SK-N-SH (cell line): ENCODE measurements around the gene SSTR5. TPM values are rescaled to one million over a fixed set of nuclear protein-coding genes. Genes with fewer than 3 reads are reported as not detected.

Experiments used
- CTCF ChIA-PET: fragments of 300-600, 350-600 bp; formaldehyde crosslinking; extraction: SDS; loops from one replicate; lab custom pipeline; 2021; lab: Yijun Ruan, JAX
- POLR2A ChIA-PET: fragments of 350-600 bp; sonication (Branson Sonifier 250); formaldehyde crosslinking; extraction: SDS; loops from one replicate; lab custom pipeline; 2020; ENCODE audit warnings: antibody characterized with exemption, inconsistent platforms; lab: Yijun Ruan, JAX
- DNase-seq: peaks from one replicate; pipeline ENCODE4 v3.0.0; 2012
- H2AFZ ChIP-seq: fragments of 200-600 bp; sonication (generic); 2 replicates; pipeline ENCODE4 v1.8.1; 2016; ENCODE audit warnings: antibody characterized with exemption, mild to moderate bottlenecking, low read depth
- H3F3A ChIP-seq: fragments of 200-600 bp; sonication (generic); replicated peaks from 2 replicates; pipeline ENCODE3; 2016; ENCODE audit warnings: antibody characterized with exemption, mild to moderate bottlenecking; ENCODE audit not compliant: insufficient read depth
- H3K27ac ChIP-seq, 2 experiments: fragments of 200-500 bp in 1 of 2; fragments of 200-600 bp in 1 of 2; sonication (Bioruptor generic) in 1 of 2; sonication (generic), shearing (Covaris generic) in 1 of 2; 2 replicates each; pipeline versions ENCODE4 v1.5.1 to v1.6.1; 2014 to 2016; ENCODE audit warnings: low read depth in 2 of 2, inconsistent platforms in 1 of 2, low read length in 1 of 2, mild to moderate bottlenecking in 1 of 2, mixed read lengths in 1 of 2
- H3K27me3 ChIP-seq: fragments of 200-600 bp; sonication (generic), shearing (Covaris generic); 2 replicates; pipeline ENCODE4 v1.6.1; 2016; ENCODE audit warnings: mixed run types; ENCODE audit not compliant: insufficient read depth
- H3K36me3 ChIP-seq, 2 experiments: fragments of 200-500 bp in 1 of 2; fragments of 200-600 bp in 1 of 2; sonication (Bioruptor generic) in 1 of 2; sonication (generic) in 1 of 2; replicated peaks in 1 of 2; 2 replicates each; pipeline versions ENCODE3 to v1.5.1; 2014 to 2016; ENCODE audit warnings: low read length in 1 of 2, mild to moderate bottlenecking in 1 of 2; ENCODE audit not compliant: insufficient read depth in 2 of 2, control insufficient read depth in 1 of 2
- H3K4me1 ChIP-seq, 2 experiments: fragments of 200-500 bp in 1 of 2; fragments of 200-600 bp in 1 of 2; sonication (Bioruptor generic) in 1 of 2; sonication (generic), shearing (Covaris generic) in 1 of 2; 2 replicates each; pipeline versions ENCODE4 v1.5.1 to v1.6.1; 2014 to 2016; ENCODE audit warnings: low read depth in 1 of 2, low read length in 1 of 2, mixed run types in 1 of 2; ENCODE audit not compliant: insufficient read depth in 2 of 2, control insufficient read depth in 1 of 2
- H3K4me2 ChIP-seq: fragments of 200-600 bp; sonication (generic), shearing (Covaris generic); 2 replicates; pipeline ENCODE4 v1.6.1; 2017; ENCODE audit warnings: mixed run types
- H3K4me3 ChIP-seq, 2 experiments: fragments of 200-500 bp in 1 of 2; fragments of 200-600 bp in 1 of 2; sonication (Bioruptor generic) in 1 of 2; sonication (generic), shearing (Covaris generic) in 1 of 2; 2 replicates each; pipeline versions ENCODE4 v1.5.1 to v1.8.1; 2014 to 2016; ENCODE audit warnings: low read depth in 2 of 2, inconsistent platforms in 1 of 2, low read length in 1 of 2, mild to moderate bottlenecking in 1 of 2, mixed read lengths in 1 of 2, moderate library complexity in 1 of 2
- H3K79me2 ChIP-seq: fragments of 200-600 bp; sonication (generic); 2 replicates; pipeline ENCODE4 v1.8.1; 2017; ENCODE audit warnings: mild to moderate bottlenecking; ENCODE audit not compliant: insufficient read depth
- H3K9ac ChIP-seq: fragments of 200-600 bp; sonication (generic); 2 replicates; pipeline ENCODE4 v1.6.1; 2017; ENCODE audit warnings: mixed run types
- H3K9me2 ChIP-seq: fragments of 200-600 bp; sonication (generic); 2 replicates; pipeline ENCODE4 v1.6.1; 2017; ENCODE audit warnings: mixed run types
- H3K9me3 ChIP-seq: fragments of 200-600 bp; sonication (generic); 2 replicates; pipeline ENCODE4 v1.6.1; 2017; ENCODE audit warnings: mixed run types, mild to moderate bottlenecking, moderate library complexity
- H4K20me1 ChIP-seq: fragments of 200-600 bp; sonication (generic); 2 replicates; pipeline ENCODE4 v1.6.1; 2017; ENCODE audit warnings: mild to moderate bottlenecking, mixed run types; ENCODE audit not compliant: insufficient read depth
- ELF1 ChIP-seq: IDR thresholded peaks from 2 replicates; pipeline ENCODE4 v1.4.0; 2012
- EP300 ChIP-seq, 2 experiments: IDR thresholded peaks; 2 replicates each; pipeline versions ENCODE4 v1.4.0 to v1.6.1; 2012; ENCODE audit warnings: borderline replicate concordance in 1 of 2, low read depth in 1 of 2, low read length in 1 of 2
- EZH2phosphoT487 ChIP-seq: fragments of 200-600 bp; sonication (generic); IDR thresholded peaks from 2 replicates; pipeline ENCODE4 v1.6.1; 2017; ENCODE audit warnings: low read depth, mixed run types, mild to moderate bottlenecking, antibody characterized with exemption, moderate library complexity, borderline replicate concordance
- FOSL2 ChIP-seq: IDR thresholded peaks from 2 replicates; pipeline ENCODE4 v1.4.0; 2012; ENCODE audit warnings: low read depth, mild to moderate bottlenecking, moderate library complexity, borderline replicate concordance
- FOXJ3 ChIP-seq: sonication (generic); formaldehyde crosslinking; IDR thresholded peaks from 2 replicates; pipeline ENCODE4 v1.5.1; 2020; ENCODE audit warnings: mild to moderate bottlenecking, missing genetic modification reagents
- FOXM1 ChIP-seq: IDR thresholded peaks from 2 replicates; pipeline ENCODE4 v1.4.0; 2012; ENCODE audit warnings: low read depth, mild to moderate bottlenecking
- GATA2 ChIP-seq: sonication (generic); formaldehyde crosslinking; IDR thresholded peaks from 2 replicates; pipeline ENCODE4 v1.5.0; 2020; ENCODE audit warnings: mild to moderate bottlenecking, missing genetic modification reagents
- JUND ChIP-seq: IDR thresholded peaks from 2 replicates; pipeline ENCODE4 v1.4.0; 2012
- MEF2A ChIP-seq: IDR thresholded peaks from 2 replicates; pipeline ENCODE4 v1.4.0; 2012; ENCODE audit warnings: low read depth, borderline replicate concordance
- NFIC ChIP-seq: IDR thresholded peaks from 2 replicates; pipeline ENCODE4 v1.4.0; 2012; ENCODE audit warnings: borderline replicate concordance
- POLR2AphosphoS5 ChIP-seq: IDR thresholded peaks from 2 replicates; pipeline ENCODE4 v1.6.1; 2012; ENCODE audit warnings: low read depth, low read length
- TAF1 ChIP-seq: IDR thresholded peaks from 2 replicates; pipeline ENCODE4 v1.6.1; 2012; ENCODE audit warnings: low read depth, mild to moderate bottlenecking, low read length, moderate library complexity, borderline replicate concordance
- TCF12 ChIP-seq: IDR thresholded peaks from 2 replicates; pipeline ENCODE4 v1.4.0; 2012
- WGBS: methylation state at CpG from one replicate; pipeline ENCODE4 v1.1.6; 2017; ENCODE audit warnings: low lambda C conversion rate; 5-methylcytosine and 5-hydroxymethylcytosine counted together
- polyA plus RNA-seq, 3 experiments: library from polyadenylated mRNA; depleted of rRNA; stranded (reverse); fragments of >200 nt; gene quantifications; 2 replicates each; pipeline ENCODE4 v1.2.3, GENCODE V29; 2012
- TF ChIP-seq, protein P1 (sequence below): IDR thresholded peaks from 2 replicates; pipeline ENCODE4 v1.4.0; 2012; ENCODE audit warnings: low read depth
- TF ChIP-seq, protein P2 (sequence below): fragments of 150-350 bp; IDR thresholded peaks from 2 replicates; pipeline ENCODE4 v1.6.1; 2017; ENCODE audit warnings: antibody characterized with exemption, low read length, low read depth, borderline replicate concordance
- TF ChIP-seq, protein P3 (sequence below): IDR thresholded peaks from 2 replicates; pipeline ENCODE4 v1.4.0; 2012; ENCODE audit warnings: low read depth, borderline replicate concordance
- TF ChIP-seq, protein P4 (sequence below): IDR thresholded peaks from 2 replicates; pipeline ENCODE4 v1.6.1; 2012; ENCODE audit warnings: mild to moderate bottlenecking, low read depth, low read length, moderate library complexity
- TF ChIP-seq, protein P5 (sequence below): fragments of 150-350 bp; IDR thresholded peaks from 2 replicates; pipeline ENCODE4 v1.6.1; 2016; ENCODE audit warnings: mild to moderate bottlenecking, low read depth, low read length
- TF ChIP-seq, protein P6 (sequence below): IDR thresholded peaks from 2 replicates; pipeline ENCODE4 v1.4.0; 2012; ENCODE audit warnings: low read depth, borderline replicate concordance

Gene SSTR5
- polyA plus RNA-seq, 1 of the 3 experiments (the other 2 are of a cell fraction): not detected

DNA sequence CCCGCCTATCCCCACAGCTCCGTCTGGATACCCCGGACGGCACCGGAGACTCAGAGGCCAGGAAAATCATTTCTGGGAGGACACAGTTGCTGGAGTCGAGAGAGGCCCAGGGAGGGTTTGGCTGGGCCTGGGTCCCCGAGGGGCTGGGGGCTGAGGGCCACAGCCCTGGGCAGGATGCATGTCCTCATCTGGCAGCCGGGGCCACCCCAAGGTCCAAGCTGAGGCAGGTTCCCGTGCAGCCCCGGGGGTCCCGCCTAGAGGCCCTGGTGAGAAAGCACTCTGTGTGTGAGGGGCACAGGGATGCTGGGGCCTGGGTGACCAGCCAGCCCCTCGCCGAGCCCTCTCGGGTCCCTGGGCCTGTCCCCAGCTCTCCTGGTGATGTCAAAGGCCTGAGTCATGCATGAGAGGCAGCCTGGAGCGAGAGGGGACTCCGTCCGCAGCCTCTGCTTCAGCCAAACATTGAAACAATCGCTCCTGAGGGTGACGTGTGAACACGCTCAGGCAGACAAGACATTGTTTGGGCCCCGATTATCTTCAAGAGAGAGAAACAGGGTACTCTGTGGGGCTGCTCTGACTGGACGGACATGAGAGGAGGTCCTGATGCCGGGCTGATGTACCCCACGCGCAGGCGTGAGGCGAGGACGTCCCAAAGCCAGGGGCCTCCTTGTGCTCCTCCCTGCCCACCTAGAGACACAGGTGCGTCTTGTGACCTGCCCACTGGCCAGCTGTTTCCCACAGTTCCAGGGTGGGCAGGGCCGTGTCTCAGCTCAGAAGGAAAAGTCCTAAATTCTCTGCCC lies 49.3 kb downstream of the SSTR5 start:
- Histone ChIP-seq H3K9ac (no peak overlapping the region), H3K4me3 (no peak overlapping the region), H3K9me3 (no peaks in the 10 kb centered on the region), H3K9me2 (no peaks in the 10 kb centered on the region), H3K27ac (no peak overlapping the region)
- no peak for DNase-seq
- TF ChIP-seq, protein P1, sequence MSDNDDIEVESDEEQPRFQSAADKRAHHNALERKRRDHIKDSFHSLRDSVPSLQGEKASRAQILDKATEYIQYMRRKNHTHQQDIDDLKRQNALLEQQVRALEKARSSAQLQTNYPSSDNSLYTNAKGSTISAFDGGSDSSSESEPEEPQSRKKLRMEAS: no peak
- TF ChIP-seq, protein P2, sequence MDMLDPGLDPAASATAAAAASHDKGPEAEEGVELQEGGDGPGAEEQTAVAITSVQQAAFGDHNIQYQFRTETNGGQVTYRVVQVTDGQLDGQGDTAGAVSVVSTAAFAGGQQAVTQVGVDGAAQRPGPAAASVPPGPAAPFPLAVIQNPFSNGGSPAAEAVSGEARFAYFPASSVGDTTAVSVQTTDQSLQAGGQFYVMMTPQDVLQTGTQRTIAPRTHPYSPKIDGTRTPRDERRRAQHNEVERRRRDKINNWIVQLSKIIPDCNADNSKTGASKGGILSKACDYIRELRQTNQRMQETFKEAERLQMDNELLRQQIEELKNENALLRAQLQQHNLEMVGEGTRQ: no peak
- TF ChIP-seq FOXJ3 (CRISPR knock-in tag) (no peak), NFIC (no peak), JUND (no peak), TAF1 (no peak), FOSL2 (no peak), POLR2AphosphoS5 (no peak), TCF12 (no peak), EP300 (IDR thresholded peaks at IDR 0.05; ENCODE audit: borderline replicate concordance in 1 of 2, low read depth in 1 of 2, low read length in 1 of 2) (no peak), FOXM1 (no peak), EZH2phosphoT487 (no peak), GATA2 (CRISPR knock-in tag) (no peak), MEF2A (no peak), ELF1 (no peak)
- TF ChIP-seq, protein P3, sequence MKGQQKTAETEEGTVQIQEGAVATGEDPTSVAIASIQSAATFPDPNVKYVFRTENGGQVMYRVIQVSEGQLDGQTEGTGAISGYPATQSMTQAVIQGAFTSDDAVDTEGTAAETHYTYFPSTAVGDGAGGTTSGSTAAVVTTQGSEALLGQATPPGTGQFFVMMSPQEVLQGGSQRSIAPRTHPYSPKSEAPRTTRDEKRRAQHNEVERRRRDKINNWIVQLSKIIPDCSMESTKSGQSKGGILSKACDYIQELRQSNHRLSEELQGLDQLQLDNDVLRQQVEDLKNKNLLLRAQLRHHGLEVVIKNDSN: no peak
- TF ChIP-seq, protein P4, sequence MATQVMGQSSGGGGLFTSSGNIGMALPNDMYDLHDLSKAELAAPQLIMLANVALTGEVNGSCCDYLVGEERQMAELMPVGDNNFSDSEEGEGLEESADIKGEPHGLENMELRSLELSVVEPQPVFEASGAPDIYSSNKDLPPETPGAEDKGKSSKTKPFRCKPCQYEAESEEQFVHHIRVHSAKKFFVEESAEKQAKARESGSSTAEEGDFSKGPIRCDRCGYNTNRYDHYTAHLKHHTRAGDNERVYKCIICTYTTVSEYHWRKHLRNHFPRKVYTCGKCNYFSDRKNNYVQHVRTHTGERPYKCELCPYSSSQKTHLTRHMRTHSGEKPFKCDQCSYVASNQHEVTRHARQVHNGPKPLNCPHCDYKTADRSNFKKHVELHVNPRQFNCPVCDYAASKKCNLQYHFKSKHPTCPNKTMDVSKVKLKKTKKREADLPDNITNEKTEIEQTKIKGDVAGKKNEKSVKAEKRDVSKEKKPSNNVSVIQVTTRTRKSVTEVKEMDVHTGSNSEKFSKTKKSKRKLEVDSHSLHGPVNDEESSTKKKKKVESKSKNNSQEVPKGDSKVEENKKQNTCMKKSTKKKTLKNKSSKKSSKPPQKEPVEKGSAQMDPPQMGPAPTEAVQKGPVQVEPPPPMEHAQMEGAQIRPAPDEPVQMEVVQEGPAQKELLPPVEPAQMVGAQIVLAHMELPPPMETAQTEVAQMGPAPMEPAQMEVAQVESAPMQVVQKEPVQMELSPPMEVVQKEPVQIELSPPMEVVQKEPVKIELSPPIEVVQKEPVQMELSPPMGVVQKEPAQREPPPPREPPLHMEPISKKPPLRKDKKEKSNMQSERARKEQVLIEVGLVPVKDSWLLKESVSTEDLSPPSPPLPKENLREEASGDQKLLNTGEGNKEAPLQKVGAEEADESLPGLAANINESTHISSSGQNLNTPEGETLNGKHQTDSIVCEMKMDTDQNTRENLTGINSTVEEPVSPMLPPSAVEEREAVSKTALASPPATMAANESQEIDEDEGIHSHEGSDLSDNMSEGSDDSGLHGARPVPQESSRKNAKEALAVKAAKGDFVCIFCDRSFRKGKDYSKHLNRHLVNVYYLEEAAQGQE: no peak
- TF ChIP-seq, protein P5, sequence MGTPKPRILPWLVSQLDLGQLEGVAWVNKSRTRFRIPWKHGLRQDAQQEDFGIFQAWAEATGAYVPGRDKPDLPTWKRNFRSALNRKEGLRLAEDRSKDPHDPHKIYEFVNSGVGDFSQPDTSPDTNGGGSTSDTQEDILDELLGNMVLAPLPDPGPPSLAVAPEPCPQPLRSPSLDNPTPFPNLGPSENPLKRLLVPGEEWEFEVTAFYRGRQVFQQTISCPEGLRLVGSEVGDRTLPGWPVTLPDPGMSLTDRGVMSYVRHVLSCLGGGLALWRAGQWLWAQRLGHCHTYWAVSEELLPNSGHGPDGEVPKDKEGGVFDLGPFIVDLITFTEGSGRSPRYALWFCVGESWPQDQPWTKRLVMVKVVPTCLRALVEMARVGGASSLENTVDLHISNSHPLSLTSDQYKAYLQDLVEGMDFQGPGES: no peak
- TF ChIP-seq, protein P6, sequence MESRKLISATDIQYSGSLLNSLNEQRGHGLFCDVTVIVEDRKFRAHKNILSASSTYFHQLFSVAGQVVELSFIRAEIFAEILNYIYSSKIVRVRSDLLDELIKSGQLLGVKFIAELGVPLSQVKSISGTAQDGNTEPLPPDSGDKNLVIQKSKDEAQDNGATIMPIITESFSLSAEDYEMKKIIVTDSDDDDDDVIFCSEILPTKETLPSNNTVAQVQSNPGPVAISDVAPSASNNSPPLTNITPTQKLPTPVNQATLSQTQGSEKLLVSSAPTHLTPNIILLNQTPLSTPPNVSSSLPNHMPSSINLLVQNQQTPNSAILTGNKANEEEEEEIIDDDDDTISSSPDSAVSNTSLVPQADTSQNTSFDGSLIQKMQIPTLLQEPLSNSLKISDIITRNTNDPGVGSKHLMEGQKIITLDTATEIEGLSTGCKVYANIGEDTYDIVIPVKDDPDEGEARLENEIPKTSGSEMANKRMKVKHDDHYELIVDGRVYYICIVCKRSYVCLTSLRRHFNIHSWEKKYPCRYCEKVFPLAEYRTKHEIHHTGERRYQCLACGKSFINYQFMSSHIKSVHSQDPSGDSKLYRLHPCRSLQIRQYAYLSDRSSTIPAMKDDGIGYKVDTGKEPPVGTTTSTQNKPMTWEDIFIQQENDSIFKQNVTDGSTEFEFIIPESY: no peak
- TF ChIP-seq, all 33 proteins: peak for 0
- Histone ChIP-seq H3K4me2 (no peak overlapping the region), H3K4me1 (no peaks in the 10 kb centered on the region), H4K20me1 (0 out of 2 replicates have a peak, but pooled peaks cover 2% of the 10 kb centered on the region), H2AFZ (no peak overlapping the region), H3K79me2 (no peaks in the 10 kb centered on the region), H3K36me3 (no peaks in the 10 kb centered on the region), H3F3A (no peaks in the 10 kb centered on the region), H3K27me3 (peaks cover 69% of the 10 kb centered on the region)
- CTCF ChIA-PET: interaction anchor here (2.0 kb wide), 1 partner anchor 10 kb away, joined by 6 read pairs; no protein-coding TSS in a partner anchor
- POLR2A ChIA-PET: no interaction called here
- 38% methylated on average over 14 of the region's 30 CpGs for WGBS
